Thoracic aorta (tissue), 2 donors: ENCODE data around the gene CPO. TPM values are rescaled to one million over a fixed set of nuclear protein-coding genes. Genes with fewer than 3 reads are reported as not detected.

Experiments
- ATAC-seq: fragments of 150-250 bp; one replicate; pipeline ENCODE4 v1.8.0; 2017; ENCODE audit warnings: low read depth; ENCODE audit not compliant: insufficient number of reproducible peaks, low FRiP score
- DNase-seq: peaks from one replicate; pipeline ENCODE4 v3.0.0-alpha.2; 2020; ENCODE audit warnings: low spot score
- H3K27ac ChIP-seq, 2 donors: fragments of 200-600 bp; sonication (generic); 1 replicate in 1 of 2; 2 replicates in 1 of 2; pipeline ENCODE4 v1.5.1; 2016; ENCODE audit warnings: mild to moderate bottlenecking in 2 of 2, moderate library complexity in 2 of 2
- H3K27me3 ChIP-seq: fragments of 200-600 bp; sonication (generic); replicated peaks from 2 replicates; pipeline ENCODE4 v1.6.0; 2016; ENCODE audit warnings: mild to moderate bottlenecking; ENCODE audit not compliant: insufficient read depth
- H3K36me3 ChIP-seq: fragments of 200-600 bp; sonication (generic); one replicate; pipeline ENCODE4 v1.5.1; 2016
- H3K4me1 ChIP-seq, 2 donors: fragments of 200-600 bp; sonication (generic); 1 replicate in 1 of 2; 2 replicates in 1 of 2; pipeline versions ENCODE4 v1.5.1 to v1.6.0; 2016; ENCODE audit warnings: low read depth in 2 of 2, mild to moderate bottlenecking in 1 of 2; ENCODE audit not compliant: control insufficient read depth in 1 of 2
- H3K4me3 ChIP-seq: fragments of 200-600 bp; sonication (generic); 2 replicates; pipeline ENCODE4 v1.5.1; 2016; ENCODE audit warnings: mild to moderate bottlenecking
- H3K9me3 ChIP-seq: fragments of 200-600 bp; sonication (generic); 2 replicates; pipeline ENCODE4 v1.5.1; 2016
- total RNA-seq, 2 donors: library from RNA; depleted of rRNA; stranded (reverse); fragments of >200 nt; gene quantifications; one replicate each; pipeline versions ENCODE4 v1.1.0 to v1.2.3, GENCODE V29; 2016
- TF ChIP-seq, protein P1 (sequence below): fragments of 200-600 bp; sonication (generic); IDR thresholded peaks from one replicate; pipeline ENCODE4 v1.5.1; 2019; ENCODE audit warnings: antibody characterized with exemption

The CPO gene
- total RNA-seq, 2 donors from 2014 or later, result 3.0 TPM; not detected in 1

DNA sequence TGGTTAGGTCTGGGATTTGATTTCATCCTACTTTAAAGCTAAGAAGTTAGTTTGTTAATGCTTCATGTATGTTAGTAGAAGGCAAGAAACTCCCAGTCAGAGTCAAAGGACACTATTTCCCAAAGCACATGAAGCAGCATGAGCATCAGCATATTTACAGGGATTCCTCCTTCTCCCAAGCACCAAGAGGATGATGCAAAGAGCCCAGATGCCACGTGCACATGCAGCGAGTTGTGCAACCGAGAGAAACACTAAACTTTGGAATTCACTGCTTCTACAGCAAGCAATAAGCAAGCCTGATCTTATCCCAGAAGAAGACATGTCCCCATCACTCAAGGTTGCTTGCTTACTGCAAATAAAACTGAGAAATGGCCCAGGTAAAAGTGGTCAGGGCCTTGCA is 32.5 kb downstream of the CPO start:
- no peaks in the 10 kb centered on the region for H3K36me3 ChIP-seq
- H3K9me3 ChIP-seq, result no peaks in the 10 kb centered on the region
- DNase-seq, result no peak
- no peak overlapping the region for H3K4me3 ChIP-seq
- ATAC-seq, result no peak
- TF ChIP-seq, protein P1, sequence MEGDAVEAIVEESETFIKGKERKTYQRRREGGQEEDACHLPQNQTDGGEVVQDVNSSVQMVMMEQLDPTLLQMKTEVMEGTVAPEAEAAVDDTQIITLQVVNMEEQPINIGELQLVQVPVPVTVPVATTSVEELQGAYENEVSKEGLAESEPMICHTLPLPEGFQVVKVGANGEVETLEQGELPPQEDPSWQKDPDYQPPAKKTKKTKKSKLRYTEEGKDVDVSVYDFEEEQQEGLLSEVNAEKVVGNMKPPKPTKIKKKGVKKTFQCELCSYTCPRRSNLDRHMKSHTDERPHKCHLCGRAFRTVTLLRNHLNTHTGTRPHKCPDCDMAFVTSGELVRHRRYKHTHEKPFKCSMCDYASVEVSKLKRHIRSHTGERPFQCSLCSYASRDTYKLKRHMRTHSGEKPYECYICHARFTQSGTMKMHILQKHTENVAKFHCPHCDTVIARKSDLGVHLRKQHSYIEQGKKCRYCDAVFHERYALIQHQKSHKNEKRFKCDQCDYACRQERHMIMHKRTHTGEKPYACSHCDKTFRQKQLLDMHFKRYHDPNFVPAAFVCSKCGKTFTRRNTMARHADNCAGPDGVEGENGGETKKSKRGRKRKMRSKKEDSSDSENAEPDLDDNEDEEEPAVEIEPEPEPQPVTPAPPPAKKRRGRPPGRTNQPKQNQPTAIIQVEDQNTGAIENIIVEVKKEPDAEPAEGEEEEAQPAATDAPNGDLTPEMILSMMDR, result no peak
- H3K27me3 ChIP-seq, result no peaks in the 10 kb centered on the region
- H3K27ac ChIP-seq, result no peak overlapping the region
- H3K4me1 ChIP-seq, result peaks cover 12 to 45% of the 10 kb centered on the region in 2 donors

- Histone ChIP-seq H3K4me3 (no peak overlapping the region), H3K36me3 (no peaks in the 10 kb centered on the region), H3K9me3 (no peaks in the 10 kb centered on the region), H3K27ac (no peak overlapping the region), H3K4me1 (peaks cover 0 to 25% of the 10 kb centered on the region in 2 donors), H3K27me3 (no peaks in the 10 kb centered on the region)
- TF ChIP-seq, protein P1, result no peak
- ATAC-seq, result no peak
- DNase-seq, result no peak
These were observed 35.2 kb downstream of the CPO start for GRCh38 chr2:206974551-206974950.

- no peaks in the 10 kb centered on the region for H3K27me3 ChIP-seq
- H3K4me1 ChIP-seq, result peaks cover 3 to 34% of the 10 kb centered on the region in 2 donors
- H3K36me3 ChIP-seq, result no peaks in the 10 kb centered on the region
- TF ChIP-seq, protein P1, result no peak
- peak overlapping the region in 1 of 2 donors; percentile 4 for H3K27ac ChIP-seq
- no peaks in the 10 kb centered on the region for H3K9me3 ChIP-seq
- ATAC-seq (no peak), DNase-seq (no peak)
- H3K4me3 ChIP-seq, result no peak overlapping the region
These were observed 39.4 kb downstream of the CPO start for GRCh38 chr2:206978746-206979145.

GRCh38 chr2:206979365-206979764 is 40.0 kb downstream of the CPO start:
- Histone ChIP-seq H3K27me3 (no peaks in the 10 kb centered on the region), H3K36me3 (no peaks in the 10 kb centered on the region), H3K9me3 (no peaks in the 10 kb centered on the region), H3K27ac (no peak overlapping the region), H3K4me3 (no peak overlapping the region), H3K4me1 (peaks cover 3 to 28% of the 10 kb centered on the region in 2 donors)
- TF ChIP-seq, protein P1, result no peak
- ATAC-seq, result no peak
- DNase-seq, result no peak

DNA sequence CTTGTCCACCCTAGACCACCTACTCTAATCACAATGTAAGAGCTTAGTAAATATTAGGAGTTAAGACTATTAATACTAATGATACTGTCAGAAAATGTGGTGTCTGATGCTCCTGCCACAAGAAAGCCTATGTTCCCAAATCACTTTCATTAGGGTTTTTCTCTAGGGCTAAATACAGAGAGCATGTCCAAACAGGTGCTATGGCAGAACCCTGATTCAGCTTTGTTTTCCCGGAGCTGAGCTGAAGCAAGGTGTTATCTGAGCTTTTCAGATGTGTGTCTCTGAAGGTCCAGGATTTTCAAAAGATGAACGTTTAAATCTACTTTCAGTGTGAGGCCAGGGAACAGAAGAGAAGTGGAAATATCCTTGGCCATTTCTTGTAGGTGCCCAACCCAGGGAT is 40.6 kb downstream of the CPO start:
- Histone ChIP-seq H3K27ac (no peak overlapping the region), H3K27me3 (no peaks in the 10 kb centered on the region), H3K4me3 (no peak overlapping the region), H3K36me3 (no peaks in the 10 kb centered on the region), H3K9me3 (no peaks in the 10 kb centered on the region), H3K4me1 (peaks cover 3 to 23% of the 10 kb centered on the region in 2 donors)
- DNase-seq (no peak), ATAC-seq (no peak)
- TF ChIP-seq, protein P1, result no peak
